H9 (cell line): ENCODE data around the gene ARHGAP26. TPM values are rescaled to one million over a fixed set of nuclear protein-coding genes. Genes with fewer than 3 reads are reported as not detected.

Experiments
- DNase-seq: peaks from one replicate; pipeline ENCODE4 v3.0.0-alpha.2; 2017
- H2AFZ ChIP-seq: one replicate; pipeline ENCODE4 v1.6.1; 2013; ENCODE audit warnings: mild to moderate bottlenecking, low read length, control low read depth, moderate library complexity
- H2AK5ac ChIP-seq: 2 replicates; pipeline ENCODE4 v1.6.1; 2013; ENCODE audit warnings: low read length, control low read depth, mixed read lengths; ENCODE audit not compliant: insufficient read length
- H2BK120ac ChIP-seq: one replicate; pipeline ENCODE4 v1.6.1; 2013; ENCODE audit warnings: low read depth, mild to moderate bottlenecking, low read length, control low read depth, inconsistent platforms; ENCODE audit not compliant: poor library complexity, severe bottlenecking
- H2BK12ac ChIP-seq: 2 replicates; pipeline ENCODE4 v1.6.1; 2013; ENCODE audit warnings: low read length, control low read depth, mixed read lengths, low read depth; ENCODE audit not compliant: insufficient read length
- H2BK15ac ChIP-seq: 2 replicates; pipeline ENCODE4 v1.6.1; 2013; ENCODE audit warnings: low read depth, low read length, control low read depth
- H2BK20ac ChIP-seq: one replicate; pipeline ENCODE4 v1.6.1; 2013; ENCODE audit warnings: low read depth, mild to moderate bottlenecking, low read length, control low read depth, inconsistent platforms; ENCODE audit not compliant: poor library complexity, severe bottlenecking
- H2BK5ac ChIP-seq: 2 replicates; pipeline ENCODE4 v1.6.1; 2013; ENCODE audit warnings: low read length, control low read depth, mixed read lengths; ENCODE audit not compliant: insufficient read length
- H3K14ac ChIP-seq: 2 replicates; pipeline ENCODE4 v1.6.1; 2013; ENCODE audit warnings: low read length, control low read depth; ENCODE audit not compliant: insufficient read depth
- H3K18ac ChIP-seq: 2 replicates; pipeline ENCODE4 v1.6.1; 2013; ENCODE audit warnings: low read depth, mild to moderate bottlenecking, mixed read lengths, low read length, control low read depth; ENCODE audit not compliant: insufficient read length
- H3K23ac ChIP-seq: 2 replicates; pipeline ENCODE4 v1.6.1; 2013; ENCODE audit warnings: low read length, control low read depth, mixed read lengths, low read depth; ENCODE audit not compliant: insufficient read length
- H3K23me2 ChIP-seq: 2 replicates; pipeline ENCODE4 v1.6.1; 2013; ENCODE audit warnings: low read depth, mild to moderate bottlenecking, mixed read lengths, low read length, control low read depth; ENCODE audit not compliant: insufficient read length, poor library complexity, severe bottlenecking
- H3K27ac ChIP-seq: 2 replicates; pipeline ENCODE4 v1.5.1; 2013; ENCODE audit warnings: low read length, control low read depth, mixed read lengths, low read depth; ENCODE audit not compliant: insufficient read length
- H3K27me3 ChIP-seq: 2 replicates; pipeline ENCODE4 v1.6.1; 2013; ENCODE audit warnings: low read length, control low read depth, inconsistent platforms; ENCODE audit not compliant: insufficient read depth
- H3K4ac ChIP-seq: 2 replicates; pipeline ENCODE4 v1.6.1; 2013; ENCODE audit warnings: low read depth, mild to moderate bottlenecking, control low read depth, inconsistent platforms, low read length, moderate library complexity
- H3K4me1 ChIP-seq: 2 replicates; pipeline ENCODE4 v1.6.1; 2013; ENCODE audit warnings: low read length, control low read depth, inconsistent platforms; ENCODE audit not compliant: insufficient read depth
- H3K4me2 ChIP-seq: 2 replicates; pipeline ENCODE4 v1.6.1; 2013; ENCODE audit warnings: low read length, control low read depth, mixed read lengths; ENCODE audit not compliant: insufficient read length, insufficient read depth
- H3K56ac ChIP-seq: 2 replicates; pipeline ENCODE4 v1.6.1; 2013; ENCODE audit warnings: low read depth, mild to moderate bottlenecking, mixed read lengths, low read length, control low read depth; ENCODE audit not compliant: insufficient read length
- H3K79me1 ChIP-seq: 2 replicates; pipeline ENCODE4 v1.6.1; 2013; ENCODE audit warnings: low read depth, mild to moderate bottlenecking, moderate library complexity, low read length, control low read depth, inconsistent platforms; ENCODE audit not compliant: insufficient read depth, poor library complexity, severe bottlenecking
- H3K79me2 ChIP-seq: 2 replicates; pipeline ENCODE4 v1.6.1; 2013; ENCODE audit warnings: low read length, control low read depth, inconsistent platforms; ENCODE audit not compliant: insufficient read depth
- H3K9ac ChIP-seq: 2 replicates; pipeline ENCODE4 v1.6.1; 2013; ENCODE audit warnings: low read length, control low read depth, mixed read lengths; ENCODE audit not compliant: insufficient read length; ENCODE audit errors: extremely low read depth
- H3K9me3 ChIP-seq: one replicate; pipeline ENCODE4 v1.6.1; 2013; ENCODE audit warnings: low read depth, low read length, inconsistent platforms; ENCODE audit not compliant: control insufficient read depth
- H3T11ph ChIP-seq: one replicate; pipeline ENCODE4 v1.6.1; 2013; ENCODE audit warnings: mild to moderate bottlenecking, low read length, control low read depth, inconsistent platforms
- H4K20me1 ChIP-seq: one replicate; pipeline ENCODE4 v1.6.1; 2013; ENCODE audit not compliant: control insufficient read depth, insufficient read length, insufficient read depth
- H4K5ac ChIP-seq: 2 replicates; pipeline ENCODE4 v1.6.1; 2013; ENCODE audit warnings: low read depth, mild to moderate bottlenecking, mixed read lengths, low read length, control low read depth; ENCODE audit not compliant: insufficient read length
- H4K8ac ChIP-seq: replicated peaks from 2 replicates; pipeline ENCODE4 v1.6.1; 2013; ENCODE audit warnings: low read length, control low read depth, mixed read lengths, low read depth; ENCODE audit not compliant: insufficient read length
- H4K91ac ChIP-seq: 2 replicates; pipeline ENCODE4 v1.6.1; 2013; ENCODE audit warnings: low read depth, mild to moderate bottlenecking, moderate library complexity, mixed read lengths, low read length, control low read depth; ENCODE audit not compliant: insufficient read length
- H3K27ac Mint-ChIP-seq, 3 experiments: 2 replicates in 2 of 3; 3 replicates in 1 of 3; pipeline ENCODE4 v1.8.0; 2020 to 2021; ENCODE audit warnings: mixed read lengths in 3 of 3, mild to moderate bottlenecking in 1 of 3, moderate library complexity in 1 of 3
- H3K27me3 Mint-ChIP-seq: 2 replicates; pipeline ENCODE4 v1.8.0; 2021; ENCODE audit warnings: low read depth, mild to moderate bottlenecking, moderate library complexity, mixed read lengths
- H3K36me3 Mint-ChIP-seq, 3 experiments: 2 replicates in 2 of 3; 3 replicates in 1 of 3; pipeline ENCODE4 v1.8.0; 2020 to 2021; ENCODE audit warnings: low read depth in 3 of 3, mixed read lengths in 3 of 3; ENCODE audit not compliant: insufficient read depth in 1 of 3
- H3K4me1 Mint-ChIP-seq, 2 experiments: 2 replicates each; pipeline ENCODE4 v1.8.0; 2020; ENCODE audit warnings: mixed read lengths in 2 of 2
- H3K4me3 Mint-ChIP-seq, 2 experiments: 2 replicates in 1 of 2; 3 replicates in 1 of 2; pipeline ENCODE4 v1.8.0; 2020 to 2021; ENCODE audit warnings: mild to moderate bottlenecking in 2 of 2, mixed read lengths in 2 of 2, moderate library complexity in 1 of 2
- H3K9me3 Mint-ChIP-seq, 2 experiments: 2 replicates in 1 of 2; 3 replicates in 1 of 2; pipeline ENCODE4 v1.8.0; 2020; ENCODE audit warnings: mild to moderate bottlenecking in 2 of 2, mixed read lengths in 2 of 2, moderate library complexity in 1 of 2
- CTCF ChIP-seq: fragments of 200-600 bp; sonication (generic); conservative IDR thresholded peaks from 3 replicates; pipeline ENCODE4 v1.8.0; 2021; ENCODE audit warnings: antibody characterized with exemption, mild to moderate bottlenecking
- WGBS: extraction: QIAGEN DNeasy Blood & Tissue Kit; methylation state at CpG from one replicate; pipeline ENCODE4 v1.1.7; 2013; ENCODE audit warnings: missing lambda C conversion rate, low lambda C conversion rate, mixed read lengths; ENCODE audit not compliant: insufficient read length; ENCODE audit errors: extremely low coverage; 5-methylcytosine and 5-hydroxymethylcytosine counted together
- total RNA-seq: library from RNA; stranded (reverse); gene quantifications from 2 replicates; pipeline ENCODE4 v1.2.1, GENCODE V29; 2021

Gene ARHGAP26
- total RNA-seq, 1 experiment from 2014 or later, result 13.8 TPM

- H3K4me3 Mint-ChIP-seq, result no peak overlapping the region
- Histone ChIP-seq H3K27me3 (no peaks in the 10 kb centered on the region), H2BK12ac (no peak overlapping the region), H2AK5ac (no peak overlapping the region), H3K23ac (no peak overlapping the region), H4K5ac (no peak overlapping the region), H2BK120ac (no peak overlapping the region), H2AFZ (no peak overlapping the region), H3K23me2 (no peaks in the 10 kb centered on the region), H3K4ac (no peak overlapping the region), H3K27ac (no peak overlapping the region), H3K9me3 (no peaks in the 10 kb centered on the region), H3K4me2 (no peak overlapping the region), H3K56ac (no peak overlapping the region), H3K9ac (no peak overlapping the region), H2BK15ac (no peak overlapping the region), H3K4me1 (no peaks in the 10 kb centered on the region), H3K14ac (no peak overlapping the region), H4K8ac (no peak overlapping the region), H4K91ac (no peak overlapping the region), H3K18ac (no peak overlapping the region), H4K20me1 (no peaks in the 10 kb centered on the region), H2BK5ac (no peak overlapping the region), H2BK20ac (no peak overlapping the region), H3K79me2 (no peaks in the 10 kb centered on the region), H3T11ph (no peak overlapping the region), H3K79me1 (no peaks in the 10 kb centered on the region)
- H3K27ac Mint-ChIP-seq, result no peak overlapping the region; a peak in 1 of 7 replicates
- H3K9me3 Mint-ChIP-seq, result no peaks in the 10 kb centered on the region
- H3K4me1 Mint-ChIP-seq, result peaks cover 20 to 30% of the 10 kb centered on the region in 2 experiments
- TF ChIP-seq CTCF, result no peak
- peaks cover 0 to 5% (median 0%) of the 10 kb centered on the region in 3 experiments; a peak in 3 of 7 replicates for H3K36me3 Mint-ChIP-seq
- H3K27me3 Mint-ChIP-seq, result no peaks in the 10 kb centered on the region
- no CpG with 5 or more reads among the region's 5 CpGs for WGBS
- DNase-seq, result no peak
These were observed 103.7 kb downstream of the ARHGAP26 start for GRCh38 chr5:142873831-142874230.
